ENCODE data around the gene PLCH1. TPM values are rescaled to one million over a fixed set of nuclear protein-coding genes. Genes with fewer than 3 reads are reported as not detected.

Gene PLCH1
- total and polyA plus RNA-seq, 10 of the 15 experiments (the other 5 are each of a cell fraction or from before 2014, with no cell fraction given): 0.03 to 0.22 (median 0.04) TPM; not detected in 5

Small RNA genes lying within 50 kb of the gene (small RNA-seq; reads per million reads assigned to genes)
- gene AC108729.3 (not detected), gene RN7SL715P (not detected)

Other genes with a start within 250 kb of the PLCH1 start
- gene C3orf33, start 61.2 kb upstream of the PLCH1 start, total RNA-seq (2014; rRNA removed): 0.62 and 0.87 TPM in 2 replicates
- 0.89 and 1.2 TPM in 2 replicates for gene C3orf33, start 61.2 kb upstream of the PLCH1 start, total RNA-seq (2014; rRNA removed; fragmentation: Illumina TruSeq; extraction: Trizol)
- gene C3orf33, start 61.2 kb upstream of the PLCH1 start, total RNA-seq (2021): 0.59 and 0.98 TPM in 2 replicates
- 1.1 and 1.9 TPM in 2 replicates for gene C3orf33, start 61.2 kb upstream of the PLCH1 start, polyA plus RNA-seq (2011; rRNA removed)
- gene C3orf33, start 61.2 kb upstream of the PLCH1 start, polyA plus RNA-seq (2014; fragmentation: Illumina TruSeq; extraction: Trizol): 1.4 and 1.6 TPM in 2 replicates
- 1 to 10 TPM in 1 of 2 experiments, under 1 TPM in 1; 0.35 to 1.7 TPM for gene C3orf33, start 61.2 kb upstream of the PLCH1 start, polyA plus RNA-seq (2014; fragmentation: Nextera tagmentation; extraction: Ambion mirVana)
- gene C3orf33, start 61.2 kb upstream of the PLCH1 start, polyA plus RNA-seq (2014; rRNA removed): 0.60 and 0.90 TPM in 2 replicates
- gene C3orf33, start 61.2 kb upstream of the PLCH1 start, polyA plus RNA-seq (2016; fragmentation: Nextera tagmentation; extraction: Ambion mirVana): under 1 TPM; 0.82 to 0.99 TPM
- 21.2 and 24.3 TPM in 2 replicates for gene SLC33A1, start 109.4 kb upstream of the PLCH1 start, total RNA-seq (2014; rRNA removed)
- gene SLC33A1, start 109.4 kb upstream of the PLCH1 start, total RNA-seq (2014; rRNA removed; fragmentation: Illumina TruSeq; extraction: Trizol): 19.5 and 20.8 TPM in 2 replicates
- gene SLC33A1, start 109.4 kb upstream of the PLCH1 start, total RNA-seq (2021): 16.8 and 18.8 TPM in 2 replicates
- gene SLC33A1, start 109.4 kb upstream of the PLCH1 start, polyA plus RNA-seq (2011; rRNA removed): 24.5 and 28.9 TPM in 2 replicates
- gene SLC33A1, start 109.4 kb upstream of the PLCH1 start, polyA plus RNA-seq (2014; fragmentation: Illumina TruSeq; extraction: Trizol): 15.9 and 17.4 TPM in 2 replicates
- 1 to 10 TPM; 6.4 to 6.5 TPM for gene SLC33A1, start 109.4 kb upstream of the PLCH1 start, polyA plus RNA-seq (2014; fragmentation: Nextera tagmentation; extraction: Ambion mirVana)
- 17.0 and 18.5 TPM in 2 replicates for gene SLC33A1, start 109.4 kb upstream of the PLCH1 start, polyA plus RNA-seq (2014; rRNA removed)
- 10 to 100 TPM; 24.7 to 25.2 TPM for gene SLC33A1, start 109.4 kb upstream of the PLCH1 start, polyA plus RNA-seq (2016; fragmentation: Nextera tagmentation; extraction: Ambion mirVana)
- gene GMPS, start 125.6 kb upstream of the PLCH1 start, total RNA-seq (2014; rRNA removed): 33.2 and 45.3 TPM in 2 replicates
- 91.5 and 93.4 TPM in 2 replicates for gene GMPS, start 125.6 kb upstream of the PLCH1 start, total RNA-seq (2014; rRNA removed; fragmentation: Illumina TruSeq; extraction: Trizol)
- gene GMPS, start 125.6 kb upstream of the PLCH1 start, total RNA-seq (2021): 108 and 113 TPM in 2 replicates
- gene GMPS, start 125.6 kb upstream of the PLCH1 start, polyA plus RNA-seq (2011; rRNA removed): 64.6 and 92.2 TPM in 2 replicates
- gene GMPS, start 125.6 kb upstream of the PLCH1 start, polyA plus RNA-seq (2014; fragmentation: Illumina TruSeq; extraction: Trizol): 139 and 163 TPM in 2 replicates
- gene GMPS, start 125.6 kb upstream of the PLCH1 start, polyA plus RNA-seq (2014; fragmentation: Nextera tagmentation; extraction: Ambion mirVana): 10 to 100 TPM; 43.3 to 56.2 TPM
- gene GMPS, start 125.6 kb upstream of the PLCH1 start, polyA plus RNA-seq (2014; rRNA removed): 46.6 and 57.5 TPM in 2 replicates
- 100 to 1,000 TPM; 142 to 143 TPM for gene GMPS, start 125.6 kb upstream of the PLCH1 start, polyA plus RNA-seq (2016; fragmentation: Nextera tagmentation; extraction: Ambion mirVana)